HG03196 (cell line): Measurements from ENCODE around the gene SAG.

Experiments
- ATAC-seq: cut with Tn5 transposase; IDR thresholded peaks from one replicate; pipeline ENCODE4 v1.9.1; 2021; ENCODE audit not compliant: unreplicated experiment

Gene SAG

DNA sequence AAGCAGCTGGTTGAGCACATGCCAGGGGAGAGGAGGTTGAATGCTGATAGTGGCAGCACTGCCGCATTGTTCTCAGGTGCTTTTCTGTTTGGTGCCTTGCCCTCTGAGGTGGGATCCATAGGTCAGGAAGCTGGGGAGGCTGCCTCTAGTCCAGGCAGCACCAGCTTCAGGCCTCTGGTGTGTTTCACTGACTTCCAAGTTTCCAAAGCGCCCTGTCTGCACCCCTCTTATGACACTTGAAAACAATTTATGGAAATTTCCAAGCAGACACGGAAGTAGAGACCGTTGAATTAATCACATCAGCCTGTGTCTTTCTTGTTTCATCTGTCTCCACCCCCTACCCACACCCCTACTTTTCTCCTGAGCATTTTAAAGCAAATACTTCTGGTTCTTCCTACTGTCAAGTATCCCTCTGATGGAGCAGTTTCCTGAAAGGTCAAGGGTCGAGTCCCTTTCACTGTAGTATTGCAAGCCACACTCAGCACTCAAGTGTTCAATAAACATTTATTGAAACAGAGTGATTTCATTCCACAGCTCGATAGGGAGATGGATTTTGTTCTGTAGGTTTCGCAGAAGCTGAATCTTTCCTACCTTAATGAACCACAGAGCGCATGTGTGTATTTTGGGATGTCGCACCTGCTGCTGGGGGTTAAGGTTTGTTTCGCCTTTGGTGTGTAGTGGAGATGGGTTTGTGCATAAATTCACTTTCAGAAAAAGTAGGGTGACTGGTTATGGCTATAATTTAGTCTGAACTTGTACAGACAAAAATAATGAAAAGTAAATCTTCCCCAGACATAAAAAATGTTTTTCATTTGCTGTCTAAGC, 68.1 kb downstream of the SAG start:
- no peak for ATAC-seq

DNA sequence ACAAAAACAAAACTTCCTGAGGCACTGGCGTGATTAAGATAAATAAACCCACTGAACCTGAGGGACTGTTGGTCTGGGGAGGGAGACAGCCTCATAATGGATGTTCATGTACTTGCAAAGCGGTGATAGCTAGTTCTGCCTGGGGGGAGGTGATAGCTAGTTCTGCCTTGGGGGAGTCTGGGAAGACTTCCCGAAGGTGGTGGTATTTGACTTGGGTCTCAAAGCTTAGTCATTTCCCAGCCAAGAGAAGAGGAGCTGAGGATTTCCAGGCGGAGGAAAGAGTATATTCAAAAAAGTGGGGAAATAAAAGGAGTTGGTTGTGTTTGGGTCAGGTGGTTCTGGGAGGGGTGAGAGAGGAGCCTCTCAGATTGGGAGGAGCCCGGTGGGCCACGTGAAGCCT, 71.4 kb downstream of the SAG start:
- ATAC-seq = no peak

- ATAC-seq = no peak
These were observed 71.8 kb downstream of the SAG start for GRCh38 chr2:233379441-233379840.

- peak; percentile 38 for ATAC-seq
These were observed 72.7 kb downstream of the SAG start for GRCh38 chr2:233380132-233380895.

- ATAC-seq = no peak
These were observed 73.5 kb downstream of the SAG start for GRCh38 chr2:233380995-233381637.

GRCh38 chr2:233381638-233381995, 74.0 kb downstream of the SAG start:
- ATAC-seq = no peak

DNA sequence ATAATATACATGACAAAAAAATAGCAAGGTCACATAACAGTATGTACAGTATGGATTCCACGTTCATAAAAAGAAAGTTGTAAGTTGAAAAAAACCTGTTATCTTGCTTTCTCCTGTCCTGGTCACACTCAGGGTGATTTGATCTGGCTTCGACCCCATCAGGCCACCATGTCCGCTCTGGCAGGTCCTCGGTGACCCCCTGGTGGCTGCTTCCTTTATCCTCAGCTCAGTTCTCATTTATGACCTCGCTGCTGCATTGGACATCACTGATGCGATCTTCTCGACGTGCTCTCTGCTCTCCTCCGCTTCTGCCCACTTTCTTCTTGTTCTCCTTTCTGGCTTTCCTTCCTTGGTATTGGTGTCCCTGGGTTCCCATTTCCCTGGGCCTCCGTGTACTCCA, 76.4 kb downstream of the SAG start:
- no peak for ATAC-seq

- ATAC-seq = no peak
These were observed 77.3 kb downstream of the SAG start for GRCh38 chr2:233384811-233385488.

DNA sequence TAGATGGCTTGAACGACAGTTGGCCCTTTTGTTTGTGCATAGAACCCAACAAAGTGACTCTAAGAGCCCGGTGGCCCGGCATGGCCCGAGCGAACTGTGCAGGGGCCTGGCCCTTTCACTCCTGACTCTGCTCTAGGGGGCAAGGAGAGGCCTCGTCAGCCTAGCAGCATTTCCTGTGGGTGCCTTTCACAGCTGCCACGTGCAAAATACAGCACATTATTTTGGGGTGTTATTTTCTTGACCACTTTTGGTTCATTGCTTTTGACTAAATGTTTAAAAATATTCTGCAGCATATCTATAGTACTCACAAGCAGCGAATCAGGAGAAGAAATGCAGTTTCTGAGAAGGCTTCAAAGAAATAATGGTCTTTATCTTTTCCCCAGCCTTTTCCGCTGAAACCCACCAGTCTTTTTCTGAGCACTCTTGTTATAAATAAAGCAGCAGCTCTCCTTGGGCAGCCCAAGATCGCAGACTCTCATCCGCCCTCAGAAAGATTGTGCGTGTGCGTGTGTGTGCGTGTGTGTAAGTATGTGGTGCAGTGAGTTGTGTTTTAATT, 78.0 kb downstream of the SAG start:
- peak; percentile 53 for ATAC-seq

- ATAC-seq = no peak
These were observed 78.9 kb downstream of the SAG start for GRCh38 chr2:233386382-233387041.

- ATAC-seq = no peak
These were observed 79.6 kb downstream of the SAG start for GRCh38 chr2:233387225-233387624.

GRCh38 chr2:233387667-233388528, 80.3 kb downstream of the SAG start:
- no peak for ATAC-seq

DNA sequence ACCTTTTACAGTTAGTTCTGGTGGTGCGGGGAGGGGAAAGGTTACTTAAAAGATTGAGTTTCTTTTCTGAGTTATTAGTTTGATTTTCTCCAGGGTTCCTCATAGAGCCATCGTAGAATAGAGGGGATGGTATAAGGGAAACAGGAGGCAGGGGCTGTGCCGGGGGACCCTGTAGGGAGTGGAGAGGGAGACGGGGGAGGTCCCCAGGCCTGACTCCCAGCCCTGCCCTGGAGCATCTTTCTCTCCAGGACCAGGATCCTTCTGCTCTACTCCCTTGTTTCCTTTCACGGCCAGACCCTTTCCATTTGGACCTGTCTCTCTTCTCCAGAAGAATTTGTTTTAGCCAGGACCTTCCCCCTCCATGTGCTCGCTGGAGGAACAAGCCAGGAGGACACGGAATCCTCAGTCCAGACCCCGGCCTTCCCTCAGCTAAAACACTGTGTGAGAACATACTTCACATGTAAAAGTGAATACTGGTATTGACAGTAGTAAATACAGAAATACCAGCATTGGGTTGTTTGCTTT, 82.0 kb downstream of the SAG start:
- no peak for ATAC-seq

GRCh38 chr2:233395687-233396086, 88.1 kb downstream of the SAG start:
- no peak for ATAC-seq
